Measurements from ENCODE around the gene SPDYC.

The SPDYC gene

DNA sequence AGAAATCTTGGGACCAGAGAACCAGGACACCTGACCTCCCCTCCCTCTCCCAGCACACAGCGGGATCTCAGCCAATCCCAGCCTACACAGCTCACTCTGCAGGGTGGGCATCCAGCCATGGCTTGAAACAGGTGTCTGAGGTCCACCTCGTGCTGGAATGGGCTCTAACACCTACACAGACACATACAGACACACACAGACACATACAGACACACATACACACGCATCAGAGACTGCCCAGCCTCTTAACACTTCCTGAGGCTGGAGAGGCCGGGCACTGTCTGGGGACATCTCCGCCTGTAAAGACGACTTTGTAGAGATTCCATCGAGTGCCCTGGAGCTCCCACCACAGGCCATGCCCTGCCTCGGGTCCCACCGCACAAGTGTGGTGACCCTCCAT is 48.4 kb downstream of the SPDYC start:
- DNase-seq (ENCODE audit: low read depth in 3 of 3, low spot score in 1 of 3): no peak

DNA sequence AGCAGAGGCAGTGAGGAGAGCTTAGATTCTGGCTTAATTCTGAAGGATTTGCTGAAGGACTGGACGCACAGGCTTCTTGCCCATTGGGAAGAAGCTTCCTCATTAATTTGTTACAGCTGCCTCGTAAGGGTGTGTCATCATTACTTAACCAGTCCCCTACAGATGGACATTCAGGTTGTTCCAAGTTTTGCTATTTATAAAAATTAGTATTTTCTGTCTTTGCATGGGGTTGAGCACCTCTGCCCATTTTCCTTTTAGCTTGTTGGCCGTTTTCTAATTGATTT is 49.8 kb downstream of the SPDYC start:
- no peak for DNase-seq (ENCODE audit: low read depth in 3 of 3, low spot score in 1 of 3)

DNA sequence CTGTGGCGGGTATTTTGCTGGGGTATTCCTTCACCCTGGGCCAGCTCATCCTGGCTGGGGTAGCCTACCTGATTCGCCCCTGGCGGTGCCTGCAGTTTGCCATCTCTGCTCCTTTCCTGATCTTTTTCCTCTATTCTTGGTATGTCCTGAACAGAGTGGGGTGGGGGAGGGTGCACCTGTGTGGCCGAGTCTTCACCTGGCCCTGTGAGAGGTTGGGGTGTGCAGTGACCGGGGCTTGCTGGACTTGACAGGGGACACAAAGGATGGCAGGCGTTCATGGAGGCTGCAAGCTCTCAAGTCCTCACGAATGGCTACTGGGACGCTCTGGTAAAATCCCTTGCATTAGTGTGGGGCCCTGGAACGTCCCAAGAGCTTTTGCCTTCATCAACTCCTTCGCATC is 51.0 kb downstream of the SPDYC start:
- no peak for DNase-seq (ENCODE audit: low read depth in 3 of 3, low spot score in 1 of 3)
